ENCODE measurements around the gene TTC31.

TTC31 gene

DNA sequence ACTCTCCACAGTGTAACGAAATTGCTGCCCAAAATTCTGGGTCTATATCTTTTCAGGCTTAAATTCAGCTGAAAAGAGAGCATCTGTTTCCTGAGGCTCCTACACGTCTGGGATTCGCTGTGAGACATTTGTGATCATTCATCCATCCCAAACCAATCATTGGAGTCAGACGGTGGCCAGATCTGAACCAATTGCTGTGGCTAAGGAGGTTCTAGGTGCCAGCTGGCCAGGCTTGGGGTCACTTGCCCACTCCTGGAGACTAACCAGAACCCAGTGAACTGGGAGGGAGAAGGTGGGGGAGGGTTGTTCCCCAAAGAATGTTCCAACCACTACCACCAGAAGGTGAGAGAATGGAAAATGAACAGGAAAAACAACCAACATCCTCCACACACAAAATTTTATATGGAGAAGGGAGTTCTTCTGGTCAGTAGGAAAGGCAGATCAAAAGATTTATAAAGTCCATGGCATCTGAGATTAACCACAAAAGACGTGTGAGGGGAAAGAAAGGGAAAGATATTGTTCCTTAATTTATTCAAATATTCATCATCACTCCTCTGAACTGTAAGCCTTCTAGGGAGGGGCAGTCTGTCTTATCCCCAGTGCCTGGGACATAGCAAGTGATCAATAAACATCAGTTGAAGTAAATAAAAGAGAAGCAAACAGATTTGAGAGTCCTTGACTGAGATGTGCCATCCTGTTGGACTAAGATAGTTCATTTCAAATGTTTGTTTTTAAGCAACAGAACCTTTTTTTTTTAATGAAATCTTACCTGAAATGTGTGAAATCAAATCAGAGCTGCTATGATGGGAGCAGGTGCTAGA, 38.2 kb upstream of the TTC31 start:
- no peak overlapping the region for H3K27ac Mint-ChIP-seq
- no peaks in the 10 kb centered on the region for H3K36me3 Mint-ChIP-seq (ENCODE audit: low read depth)
- no peak for DNase-seq
- TF ChIP-seq, protein P1, sequence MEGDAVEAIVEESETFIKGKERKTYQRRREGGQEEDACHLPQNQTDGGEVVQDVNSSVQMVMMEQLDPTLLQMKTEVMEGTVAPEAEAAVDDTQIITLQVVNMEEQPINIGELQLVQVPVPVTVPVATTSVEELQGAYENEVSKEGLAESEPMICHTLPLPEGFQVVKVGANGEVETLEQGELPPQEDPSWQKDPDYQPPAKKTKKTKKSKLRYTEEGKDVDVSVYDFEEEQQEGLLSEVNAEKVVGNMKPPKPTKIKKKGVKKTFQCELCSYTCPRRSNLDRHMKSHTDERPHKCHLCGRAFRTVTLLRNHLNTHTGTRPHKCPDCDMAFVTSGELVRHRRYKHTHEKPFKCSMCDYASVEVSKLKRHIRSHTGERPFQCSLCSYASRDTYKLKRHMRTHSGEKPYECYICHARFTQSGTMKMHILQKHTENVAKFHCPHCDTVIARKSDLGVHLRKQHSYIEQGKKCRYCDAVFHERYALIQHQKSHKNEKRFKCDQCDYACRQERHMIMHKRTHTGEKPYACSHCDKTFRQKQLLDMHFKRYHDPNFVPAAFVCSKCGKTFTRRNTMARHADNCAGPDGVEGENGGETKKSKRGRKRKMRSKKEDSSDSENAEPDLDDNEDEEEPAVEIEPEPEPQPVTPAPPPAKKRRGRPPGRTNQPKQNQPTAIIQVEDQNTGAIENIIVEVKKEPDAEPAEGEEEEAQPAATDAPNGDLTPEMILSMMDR (IDR thresholded peaks at IDR 0.05): no peak
- peaks cover 29% of the 10 kb centered on the region for H3K27me3 Mint-ChIP-seq (ENCODE audit: low read depth, poor library complexity)
- H3K4me3 Mint-ChIP-seq: no peak overlapping the region
- peaks cover 22% of the 10 kb centered on the region for H3K4me1 Mint-ChIP-seq
- H3K9me3 Mint-ChIP-seq: no peaks in the 10 kb centered on the region

DNA sequence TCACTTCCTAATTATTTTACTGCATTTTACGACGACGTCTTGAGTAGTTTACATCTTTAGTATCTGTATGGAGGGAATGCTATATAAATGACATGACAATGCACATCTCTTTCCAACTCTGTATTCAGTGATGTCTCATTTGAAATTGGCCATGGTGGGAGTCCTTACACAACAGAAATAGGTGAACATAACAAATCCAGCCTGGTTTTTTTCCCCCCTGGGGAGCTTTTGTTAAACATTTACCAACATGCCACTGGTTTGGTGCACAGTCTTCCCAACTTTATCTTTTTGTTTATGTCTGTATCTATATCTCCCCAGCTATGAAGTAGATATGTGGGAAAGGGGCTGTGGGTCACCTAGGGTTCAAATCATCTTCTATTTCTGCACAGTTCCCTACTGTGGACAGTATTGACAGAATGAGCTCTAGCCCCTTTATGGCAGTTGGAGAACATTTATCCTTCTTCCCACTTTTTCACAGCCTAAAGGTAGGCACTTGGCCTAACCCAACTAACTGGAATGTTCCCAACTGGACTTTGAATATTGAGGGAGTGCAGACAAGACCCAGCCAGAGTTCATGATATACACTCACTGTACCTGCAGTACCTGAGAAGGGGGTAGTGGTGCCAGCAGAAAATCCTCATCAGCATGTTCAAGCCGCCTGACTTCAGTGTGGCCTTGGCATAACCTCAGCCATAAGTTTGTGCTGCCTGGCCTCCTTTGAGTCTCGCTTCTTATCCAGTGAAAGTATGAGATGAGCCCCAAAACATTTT, 35.5 kb upstream of the TTC31 start:
- TF ChIP-seq, protein P1 (IDR thresholded peaks at IDR 0.05): no peak
- Mint-ChIP-seq H3K27ac (no peak overlapping the region), H3K4me3 (no peak overlapping the region), H3K4me1 (peaks cover 11% of the 10 kb centered on the region), H3K9me3 (no peaks in the 10 kb centered on the region), H3K27me3 (ENCODE audit: low read depth, poor library complexity) (peaks cover 46% of the 10 kb centered on the region), H3K36me3 (ENCODE audit: low read depth) (no peaks in the 10 kb centered on the region)
- no peak for DNase-seq

- no peaks in the 10 kb centered on the region for H3K36me3 Mint-ChIP-seq (ENCODE audit: low read depth)
- no peaks in the 10 kb centered on the region for H3K9me3 Mint-ChIP-seq
- TF ChIP-seq, protein P1 (IDR thresholded peaks at IDR 0.05): no peak
- H3K27ac Mint-ChIP-seq: no peak overlapping the region
- H3K27me3 Mint-ChIP-seq (ENCODE audit: low read depth, poor library complexity): peaks cover 49% of the 10 kb centered on the region
- peaks cover 9% of the 10 kb centered on the region for H3K4me1 Mint-ChIP-seq
- DNase-seq: no peak
- no peak overlapping the region for H3K4me3 Mint-ChIP-seq
Observed at GRCh38 chr2:74448771-74449170, 34.1 kb upstream of the TTC31 start.

GRCh38 chr2:74450570-74451190, 32.2 kb upstream of the TTC31 start:
- TF ChIP-seq, protein P1 (IDR thresholded peaks at IDR 0.05): no peak
- no peak for DNase-seq
- H3K4me1 Mint-ChIP-seq: peaks cover 15% of the 10 kb centered on the region
- H3K9me3 Mint-ChIP-seq: no peaks in the 10 kb centered on the region
- H3K36me3 Mint-ChIP-seq (ENCODE audit: low read depth): no peaks in the 10 kb centered on the region
- H3K27me3 Mint-ChIP-seq (ENCODE audit: low read depth, poor library complexity): peaks cover 38% of the 10 kb centered on the region
- no peak overlapping the region for H3K4me3 Mint-ChIP-seq
- H3K27ac Mint-ChIP-seq: no peak overlapping the region

GRCh38 chr2:74454654-74455511, 28.0 kb upstream of the TTC31 start, which contains the start of gene INO80B:
INO80B (plus strand) TSS chr2:74455087; CDS start chr2:74455117, 30 bp downstream.
- Mint-ChIP-seq H3K9me3 (no peaks in the 10 kb centered on the region), H3K4me1 (peaks cover 45% of the 10 kb centered on the region), H3K27me3 (ENCODE audit: low read depth, poor library complexity) (peaks cover 18% of the 10 kb centered on the region), H3K4me3 (peak within 1 kb of the TSS; percentile 95), H3K27ac (peak within 1 kb of the TSS; percentile 92), H3K36me3 (ENCODE audit: low read depth) (no peaks in the 10 kb centered on the region)
- TF ChIP-seq, protein P1 (IDR thresholded peaks at IDR 0.05): no peak
- DNase-seq: peak; percentile 92

All from nephron progenitor cell (in vitro differentiated cells).